Cardiac fibroblast (primary cell): ENCODE measurements around the gene YPEL2.

ENCODE experiments used
- DNase-seq, 2 donors: peaks; one replicate each; pipeline versions ENCODE4 v3.0.0 to v3.0.0-alpha.2; 2010; ENCODE audit warnings: low read depth in 2 of 2
- H3K4me3 ChIP-seq, 2 donors: replicated peaks in 1 of 2; 1 replicate in 1 of 2; 2 replicates in 1 of 2; pipeline ENCODE4 v1.5.1; 2011; ENCODE audit warnings: low read depth in 2 of 2, low read length in 2 of 2, mild to moderate bottlenecking in 2 of 2, moderate library complexity in 1 of 2
- TF ChIP-seq, protein P1 (sequence below): IDR thresholded peaks from one replicate; pipeline ENCODE4 v1.5.1; 2011; ENCODE audit warnings: low read depth, mild to moderate bottlenecking, low read length, inconsistent platforms

YPEL2 gene

DNA sequence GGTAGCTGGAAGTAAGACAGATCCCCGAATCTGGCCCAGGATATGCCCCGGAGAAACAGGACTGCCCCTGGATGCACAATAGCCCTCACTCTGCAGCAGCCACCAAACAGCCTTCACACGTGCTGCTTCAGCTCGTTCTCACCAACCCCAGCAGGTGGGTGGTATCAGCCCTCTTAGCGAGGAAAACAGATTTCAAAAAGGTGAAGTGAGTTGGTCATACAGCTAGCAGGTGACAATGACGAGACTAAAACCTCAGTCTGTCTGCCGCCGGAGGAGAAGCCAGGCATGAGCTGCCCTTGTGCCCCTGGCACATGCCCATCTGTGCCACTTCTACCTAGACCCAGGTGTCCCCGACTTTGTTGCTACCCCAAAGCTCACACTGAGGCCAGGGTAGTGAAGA lies 92.4 kb downstream of the YPEL2 start:
- TF ChIP-seq, protein P1, sequence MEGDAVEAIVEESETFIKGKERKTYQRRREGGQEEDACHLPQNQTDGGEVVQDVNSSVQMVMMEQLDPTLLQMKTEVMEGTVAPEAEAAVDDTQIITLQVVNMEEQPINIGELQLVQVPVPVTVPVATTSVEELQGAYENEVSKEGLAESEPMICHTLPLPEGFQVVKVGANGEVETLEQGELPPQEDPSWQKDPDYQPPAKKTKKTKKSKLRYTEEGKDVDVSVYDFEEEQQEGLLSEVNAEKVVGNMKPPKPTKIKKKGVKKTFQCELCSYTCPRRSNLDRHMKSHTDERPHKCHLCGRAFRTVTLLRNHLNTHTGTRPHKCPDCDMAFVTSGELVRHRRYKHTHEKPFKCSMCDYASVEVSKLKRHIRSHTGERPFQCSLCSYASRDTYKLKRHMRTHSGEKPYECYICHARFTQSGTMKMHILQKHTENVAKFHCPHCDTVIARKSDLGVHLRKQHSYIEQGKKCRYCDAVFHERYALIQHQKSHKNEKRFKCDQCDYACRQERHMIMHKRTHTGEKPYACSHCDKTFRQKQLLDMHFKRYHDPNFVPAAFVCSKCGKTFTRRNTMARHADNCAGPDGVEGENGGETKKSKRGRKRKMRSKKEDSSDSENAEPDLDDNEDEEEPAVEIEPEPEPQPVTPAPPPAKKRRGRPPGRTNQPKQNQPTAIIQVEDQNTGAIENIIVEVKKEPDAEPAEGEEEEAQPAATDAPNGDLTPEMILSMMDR, result no peak
- no peak for DNase-seq
- no peak overlapping the region for H3K4me3 ChIP-seq

DNA sequence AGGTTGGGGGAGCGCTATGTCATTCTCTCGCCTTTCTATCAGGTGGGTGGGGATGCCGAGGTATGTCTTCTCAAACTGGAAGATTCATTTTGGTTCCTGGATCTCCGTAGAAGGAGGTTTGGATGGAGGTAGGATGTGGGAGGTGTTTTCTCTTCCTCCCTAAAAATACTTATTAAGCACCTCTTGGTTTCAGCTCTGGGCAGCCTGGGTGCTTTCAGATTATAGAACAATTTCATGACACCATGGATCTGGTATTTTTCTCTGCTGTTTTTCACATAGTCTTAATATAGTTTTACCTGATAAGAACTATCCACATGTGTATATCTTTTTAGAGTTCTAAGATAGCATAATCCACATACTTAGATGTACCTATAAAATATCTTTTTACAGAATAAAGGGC lies 92.9 kb downstream of the YPEL2 start:
- H3K4me3 ChIP-seq, result no peak overlapping the region
- no peak for DNase-seq
- TF ChIP-seq, protein P1, result no peak

DNA sequence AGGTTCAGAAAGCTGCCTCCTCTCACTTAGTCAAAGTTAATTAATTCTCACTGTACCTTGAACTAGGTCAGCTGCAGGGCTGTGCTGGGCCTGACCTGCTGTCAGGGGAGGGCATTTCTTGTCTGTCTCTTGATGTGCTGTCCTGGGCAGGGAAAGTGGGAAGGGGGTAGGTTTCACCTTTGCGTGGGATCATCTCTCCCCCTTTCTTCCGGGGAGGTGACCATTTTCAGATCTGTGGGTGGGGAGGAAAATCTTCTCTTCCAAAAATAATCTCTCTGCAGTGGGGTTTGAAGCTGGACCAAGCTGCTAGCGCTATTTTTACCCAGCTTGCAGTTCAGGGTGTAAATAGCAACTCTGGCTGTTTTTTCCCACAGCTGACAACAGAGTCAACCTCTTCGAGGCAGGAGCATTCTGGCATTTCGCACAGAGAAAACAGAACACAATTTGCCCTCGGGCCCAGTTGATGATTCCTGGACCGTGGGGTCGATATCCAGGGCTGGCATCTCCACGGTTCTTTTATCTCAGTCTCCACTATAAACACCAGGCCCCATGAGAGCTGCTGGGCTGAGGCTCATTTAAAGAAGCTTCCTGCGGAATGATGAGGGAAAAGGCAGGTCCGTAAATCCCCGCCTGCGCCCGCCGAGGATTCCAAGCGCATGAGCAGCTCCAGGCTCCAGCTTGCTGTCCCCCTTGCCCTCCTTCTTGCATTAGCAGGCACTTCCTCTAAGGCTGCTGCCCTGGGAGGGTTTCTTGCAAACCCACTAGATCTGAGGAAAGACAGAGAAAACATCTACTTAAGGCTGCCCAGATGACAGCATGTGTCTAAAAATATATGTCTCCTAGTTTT lies 93.9 kb downstream of the YPEL2 start:
- H3K4me3 ChIP-seq, result no peak overlapping the region
- TF ChIP-seq, protein P1, result no peak
- peak; percentile 83 to 86 for DNase-seq

- H3K4me3 ChIP-seq, result no peak overlapping the region
- peak in 1 of 2 donors; percentile 25 for DNase-seq
- TF ChIP-seq, protein P1, result no peak
These were observed 94.6 kb downstream of the YPEL2 start for GRCh38 chr17:59426031-59426430.

DNA sequence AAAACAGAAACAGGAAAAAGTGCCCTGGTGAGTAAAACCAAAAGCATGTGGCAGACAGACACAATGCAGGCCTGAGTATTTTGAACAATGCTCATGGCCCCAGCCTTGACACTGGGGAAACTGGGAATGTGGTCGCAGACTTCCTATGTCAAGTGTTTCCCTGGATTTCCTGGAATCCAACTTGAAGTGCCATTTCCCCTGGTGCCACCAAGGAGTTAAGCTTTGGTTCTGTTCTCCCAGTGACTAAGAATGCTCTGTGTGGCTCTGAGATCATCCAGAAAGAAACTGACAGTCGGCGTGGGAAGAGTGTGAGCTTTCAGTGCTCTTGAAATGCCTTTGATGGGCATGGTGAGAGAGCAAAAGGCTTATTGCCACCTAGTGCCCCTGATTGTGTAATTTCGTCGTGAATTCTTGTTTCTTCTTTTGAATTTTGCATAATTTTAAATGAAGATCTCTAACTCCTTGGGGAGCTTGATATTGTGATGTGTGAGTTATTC lies 96.0 kb downstream of the YPEL2 start:
- TF ChIP-seq, protein P1, result no peak
- DNase-seq, result peak; percentile 77 to 91
- H3K4me3 ChIP-seq, result no peak overlapping the region

- DNase-seq, result peak; percentile 64 to 77
- no peak overlapping the region for H3K4me3 ChIP-seq
- TF ChIP-seq, protein P1, result no peak
These were observed 96.5 kb downstream of the YPEL2 start for GRCh38 chr17:59427996-59428395.
